ENCODE measurements around the gene SPRR5. TPM values are rescaled to one million over a fixed set of nuclear protein-coding genes. Genes with fewer than 3 reads are reported as not detected.

SPRR5 gene
- polyA plus RNA-seq, 1 donor (not counting 4 experiments of a cell fraction or from before 2014, with no cell fraction given), result 0.30 TPM

GRCh38 chr1:152926091-152926490 lies 20.9 kb upstream of the SPRR5 start:
- no peaks in the 10 kb centered on the region for H3K36me3 ChIP-seq (ENCODE audit: control insufficient read depth in 2 of 2, extremely low read depth in 1 of 2, insufficient read depth in 2 of 2, low read length in 2 of 2)
- no peak overlapping the region for H2AFZ ChIP-seq (ENCODE audit: control insufficient read depth, low read length)
- H3K79me2 ChIP-seq (ENCODE audit: control insufficient read depth, insufficient read depth, low read length), result no peaks in the 10 kb centered on the region
- DNase-seq (ENCODE audit: low read depth, low spot score), result no peak
- no peaks in the 10 kb centered on the region for H4K20me1 ChIP-seq (ENCODE audit: control insufficient read depth, extremely low read depth, insufficient read depth, low read length)
- TF ChIP-seq CTCF (optimal IDR thresholded peaks at IDR 0.05 in 1 of 3, IDR thresholded peaks at IDR 0.05 in 1 of 3, conservative IDR thresholded peaks at IDR 0.05 in 1 of 3; ENCODE audit: extremely low read depth in 1 of 3, insufficient read depth in 2 of 3, low read length in 3 of 3) (peak; percentile 82 to 93 (median 83)), EZH2 (IDR thresholded peaks at IDR 0.05; ENCODE audit: low read length) (no peak)
- H3K4me2 ChIP-seq (ENCODE audit: control insufficient read depth, extremely low read depth, insufficient read depth, low read depth, low read length), result no peak overlapping the region
- H3K9me1 ChIP-seq (ENCODE audit: control insufficient read depth, extremely low read depth, insufficient read depth, low read length), result no peaks in the 10 kb centered on the region
- no peaks in the 10 kb centered on the region for H3K27me3 ChIP-seq (ENCODE audit: control insufficient read depth, extremely low read depth, insufficient read depth, low read length)
- dilution Hi-C loops (cut with MboI; ENCODE audit: extremely low pct_ligation_motif_present, low sequenced_read_pairs), result no loop called here
- no peaks in the 10 kb centered on the region for H3K4me1 ChIP-seq (ENCODE audit: control insufficient read depth, extremely low read depth, insufficient read depth, low read length)
- H3K9ac ChIP-seq (ENCODE audit: control insufficient read depth, extremely low read depth, insufficient read depth, low read length), result no peak overlapping the region
- peak; percentile 93 for FAIRE-seq
- no peak overlapping the region for H3K4me3 ChIP-seq (ENCODE audit: control insufficient read depth in 2 of 3, extremely low read depth in 1 of 3, insufficient read depth in 2 of 3, low read depth in 1 of 3, low read length in 3 of 3)
- H3K9me3 ChIP-seq (ENCODE audit: control insufficient read depth, low read depth, low read length), result no peaks in the 10 kb centered on the region
- H3K27ac ChIP-seq (ENCODE audit: control insufficient read depth, insufficient read depth, low read length), result no peak overlapping the region

GRCh38 chr1:152928671-152929070 lies 18.3 kb upstream of the SPRR5 start:
- dilution Hi-C loops (cut with MboI; ENCODE audit: extremely low pct_ligation_motif_present, low sequenced_read_pairs), result no loop called here
- Histone ChIP-seq H3K4me2 (ENCODE audit: control insufficient read depth, extremely low read depth, insufficient read depth, low read depth, low read length) (no peak overlapping the region), H2AFZ (ENCODE audit: control insufficient read depth, low read length) (no peak overlapping the region), H3K9me1 (ENCODE audit: control insufficient read depth, extremely low read depth, insufficient read depth, low read length) (no peaks in the 10 kb centered on the region), H4K20me1 (ENCODE audit: control insufficient read depth, extremely low read depth, insufficient read depth, low read length) (no peaks in the 10 kb centered on the region), H3K4me3 (ENCODE audit: control insufficient read depth in 2 of 3, extremely low read depth in 1 of 3, insufficient read depth in 2 of 3, low read depth in 1 of 3, low read length in 3 of 3) (no peak overlapping the region), H3K36me3 (ENCODE audit: control insufficient read depth in 2 of 2, extremely low read depth in 1 of 2, insufficient read depth in 2 of 2, low read length in 2 of 2) (no peaks in the 10 kb centered on the region), H3K27me3 (ENCODE audit: control insufficient read depth, extremely low read depth, insufficient read depth, low read length) (no peaks in the 10 kb centered on the region), H3K79me2 (ENCODE audit: control insufficient read depth, insufficient read depth, low read length) (no peaks in the 10 kb centered on the region), H3K27ac (ENCODE audit: control insufficient read depth, insufficient read depth, low read length) (no peak overlapping the region), H3K4me1 (ENCODE audit: control insufficient read depth, extremely low read depth, insufficient read depth, low read length) (peaks cover 9% of the 10 kb centered on the region), H3K9me3 (ENCODE audit: control insufficient read depth, low read depth, low read length) (no peaks in the 10 kb centered on the region), H3K9ac (ENCODE audit: control insufficient read depth, extremely low read depth, insufficient read depth, low read length) (no peak overlapping the region)
- FAIRE-seq, result no peak
- DNase-seq (ENCODE audit: low read depth, low spot score), result no peak
- TF ChIP-seq EZH2 (IDR thresholded peaks at IDR 0.05; ENCODE audit: low read length) (no peak), CTCF (optimal IDR thresholded peaks at IDR 0.05 in 1 of 3, IDR thresholded peaks at IDR 0.05 in 1 of 3, conservative IDR thresholded peaks at IDR 0.05 in 1 of 3; ENCODE audit: extremely low read depth in 1 of 3, insufficient read depth in 2 of 3, low read length in 3 of 3) (no peak)

Measured in keratinocyte (primary cell).